Tibial nerve (tissue), 4 donors: ENCODE data around the gene NUBP2. TPM values are rescaled to one million over a fixed set of nuclear protein-coding genes. Genes with fewer than 3 reads are reported as not detected.

Experiments
- DNase-seq, 2 donors: peaks; one replicate each; pipeline ENCODE4 v3.0.0-alpha.2; 2019; ENCODE audit warnings: low spot score in 2 of 2
- H3K27ac ChIP-seq, 4 donors: fragments of 200-600 bp; sonication (generic) in 3 of 4; one replicate each; pipeline ENCODE4 v1.5.1; 2017 to 2019; ENCODE audit warnings: mild to moderate bottlenecking in 1 of 4
- H3K27me3 ChIP-seq, 2 donors: fragments of 200-600 bp; sonication (generic) in 1 of 2; one replicate each; pipeline versions ENCODE4 v1.5.1 to v1.6.0; 2017 to 2019
- H3K36me3 ChIP-seq, 3 donors: fragments of 200-600 bp; sonication (generic); one replicate each; pipeline ENCODE4 v1.5.1; 2018 to 2019
- H3K4me1 ChIP-seq, 4 donors: fragments of 200-600 bp; sonication (generic) in 3 of 4; one replicate each; pipeline ENCODE4 v1.5.1; 2017 to 2019
- H3K4me3 ChIP-seq, 4 donors: fragments of 200-600 bp; sonication (generic) in 3 of 4; one replicate each; pipeline ENCODE4 v1.5.1; 2017 to 2019; ENCODE audit warnings: mild to moderate bottlenecking in 1 of 4, moderate library complexity in 1 of 4
- H3K9me3 ChIP-seq, 4 donors: fragments of 200-600 bp; sonication (generic) in 3 of 4; one replicate each; pipeline ENCODE4 v1.5.1; 2017 to 2019
- EP300 ChIP-seq, 2 donors: sonication (generic); formaldehyde crosslinking; IDR thresholded peaks; one replicate each; pipeline ENCODE4 v1.6.1; 2017; ENCODE audit warnings: antibody characterized with exemption in 2 of 2, mild to moderate bottlenecking in 1 of 2
- POLR2A ChIP-seq, 2 donors: fragments of 450-650 bp; IDR thresholded peaks; one replicate each; pipeline ENCODE4 v1.6.1; 2017; ENCODE audit warnings: antibody characterized with exemption in 2 of 2, mild to moderate bottlenecking in 2 of 2, moderate library complexity in 2 of 2
- WGBS, 2 donors: methylation state at CpG; one replicate each; pipeline ENCODE4 v1.1.5; 2018; 5-methylcytosine and 5-hydroxymethylcytosine counted together
- total RNA-seq, 4 donors: library from RNA; depleted of rRNA; stranded (reverse); fragments of >200 nt; gene quantifications; one replicate each; pipeline ENCODE4 v1.1.0, GENCODE V29; 2016
- TF ChIP-seq, protein P1 (sequence below), 5 experiments: fragments of 200-600 bp in 3 of 5; fragments of 450-650 bp in 2 of 5; sonication (generic) in 3 of 5; IDR thresholded peaks; one replicate each; pipeline ENCODE4 v1.5.1; 2016 to 2019; ENCODE audit warnings: antibody characterized with exemption in 5 of 5, mild to moderate bottlenecking in 3 of 5, moderate library complexity in 2 of 5

The NUBP2 gene
- total RNA-seq, 4 donors from 2014 or later, result 73.5 to 93.9 (median 87.4) TPM

DNA sequence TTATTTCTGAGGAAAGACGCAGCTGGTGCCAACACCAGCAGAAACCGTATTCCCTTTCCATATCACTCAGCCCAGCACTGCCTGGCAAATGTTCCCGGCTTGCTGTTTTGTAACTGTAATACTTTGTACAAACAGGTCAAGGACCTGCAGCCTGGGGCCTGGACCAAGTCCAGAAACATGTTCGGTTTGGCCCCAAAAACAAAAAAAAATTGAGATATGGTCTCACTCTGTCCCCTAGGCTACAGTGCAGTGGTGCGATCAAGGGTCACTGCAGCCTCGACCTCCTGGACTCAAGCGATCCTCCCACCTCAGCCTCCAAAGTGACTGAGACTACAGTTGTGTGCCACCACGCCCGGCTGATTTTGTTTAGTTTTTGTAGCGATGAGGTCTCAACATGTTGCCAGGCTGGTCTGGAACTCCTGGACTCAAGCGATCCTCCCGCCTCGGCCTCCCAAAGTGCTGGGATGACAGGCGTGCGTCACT lies 42.7 kb downstream of the NUBP2 start:
- Histone ChIP-seq H3K27me3 (no peaks in the 10 kb centered on the region), H3K36me3 (peaks cover 0 to 40% (median 11%) of the 10 kb centered on the region in 3 donors), H3K27ac (peak overlapping the region in 3 of 4 donors; percentile 36 to 86 (median 78)), H3K4me1 (peaks cover 0 to 61% (median 23%) of the 10 kb centered on the region in 4 donors), H3K9me3 (no peaks in the 10 kb centered on the region), H3K4me3 (peak overlapping the region; percentile 42 to 69 (median 57))
- 70 to 73% methylated on average over 15 of the region's 15 CpGs for WGBS, 2 donors
- no peak for DNase-seq
- TF ChIP-seq EP300 (IDR thresholded peaks at IDR 0.05) (no peak), POLR2A (IDR thresholded peaks at IDR 0.05) (no peak)
- TF ChIP-seq, protein P1, sequence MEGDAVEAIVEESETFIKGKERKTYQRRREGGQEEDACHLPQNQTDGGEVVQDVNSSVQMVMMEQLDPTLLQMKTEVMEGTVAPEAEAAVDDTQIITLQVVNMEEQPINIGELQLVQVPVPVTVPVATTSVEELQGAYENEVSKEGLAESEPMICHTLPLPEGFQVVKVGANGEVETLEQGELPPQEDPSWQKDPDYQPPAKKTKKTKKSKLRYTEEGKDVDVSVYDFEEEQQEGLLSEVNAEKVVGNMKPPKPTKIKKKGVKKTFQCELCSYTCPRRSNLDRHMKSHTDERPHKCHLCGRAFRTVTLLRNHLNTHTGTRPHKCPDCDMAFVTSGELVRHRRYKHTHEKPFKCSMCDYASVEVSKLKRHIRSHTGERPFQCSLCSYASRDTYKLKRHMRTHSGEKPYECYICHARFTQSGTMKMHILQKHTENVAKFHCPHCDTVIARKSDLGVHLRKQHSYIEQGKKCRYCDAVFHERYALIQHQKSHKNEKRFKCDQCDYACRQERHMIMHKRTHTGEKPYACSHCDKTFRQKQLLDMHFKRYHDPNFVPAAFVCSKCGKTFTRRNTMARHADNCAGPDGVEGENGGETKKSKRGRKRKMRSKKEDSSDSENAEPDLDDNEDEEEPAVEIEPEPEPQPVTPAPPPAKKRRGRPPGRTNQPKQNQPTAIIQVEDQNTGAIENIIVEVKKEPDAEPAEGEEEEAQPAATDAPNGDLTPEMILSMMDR (IDR thresholded peaks at IDR 0.05), result no peak

DNA sequence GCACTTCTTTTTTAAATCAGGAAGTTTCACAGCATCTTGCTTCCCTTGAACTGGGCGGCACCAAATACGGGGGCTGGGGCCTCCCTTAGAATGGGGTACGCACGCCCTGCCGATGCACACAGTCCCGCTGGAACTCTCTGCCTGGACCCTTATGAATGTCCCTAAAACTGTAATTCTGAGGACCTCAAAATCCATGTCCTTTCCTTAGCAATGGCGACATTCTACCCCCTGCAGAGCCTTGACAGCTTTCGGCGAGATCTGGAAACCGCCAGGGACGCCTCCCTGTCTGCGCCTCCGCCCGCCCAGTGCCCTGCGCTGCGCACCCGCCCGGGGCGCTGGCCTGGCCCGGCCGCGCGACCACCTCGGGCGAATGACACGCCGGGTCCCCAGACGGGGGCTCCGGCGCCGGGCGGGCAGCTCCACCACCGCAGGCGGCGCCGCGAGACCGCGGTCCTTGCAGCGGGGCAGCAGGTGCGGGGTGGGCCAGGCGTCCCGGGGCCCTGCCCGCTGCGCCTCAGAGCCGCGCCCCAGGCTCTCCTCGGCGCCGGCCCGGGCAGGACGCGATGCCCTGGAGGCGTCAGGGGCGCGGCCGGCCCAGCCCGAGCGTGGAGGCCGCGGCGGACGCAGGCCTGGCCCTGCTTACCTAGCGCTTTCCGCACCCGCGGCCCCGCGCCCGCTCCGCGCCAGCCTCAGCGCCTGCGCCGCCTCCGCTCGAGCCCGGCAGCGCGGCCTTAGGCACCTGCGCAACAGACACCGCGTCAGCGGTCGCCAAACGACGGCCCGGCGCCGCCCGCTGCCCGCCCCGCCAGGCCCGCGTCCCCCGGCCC lies 43.3 kb downstream of the NUBP2 start:
- Histone ChIP-seq H3K4me3 (peak overlapping the region; percentile 42 to 69 (median 57)), H3K27ac (peak overlapping the region in 3 of 4 donors; percentile 36 to 86 (median 81)), H3K9me3 (no peaks in the 10 kb centered on the region), H3K4me1 (peaks cover 0 to 63% (median 23%) of the 10 kb centered on the region in 4 donors), H3K36me3 (peaks cover 0 to 40% (median 11%) of the 10 kb centered on the region in 3 donors), H3K27me3 (no peaks in the 10 kb centered on the region)
- TF ChIP-seq, protein P1 (IDR thresholded peaks at IDR 0.05), result no peak
- TF ChIP-seq POLR2A (IDR thresholded peaks at IDR 0.05) (no peak), EP300 (IDR thresholded peaks at IDR 0.05) (no peak)
- DNase-seq, result no peak
- WGBS, 2 donors, result 3 to 5% methylated on average over 41 to 53 of the region's 96 CpGs

- WGBS, 2 donors, result 1% methylated on average over 27 to 73 of the region's 104 CpGs
- DNase-seq, result peak; percentile 88 to 92
- peak; percentile 75 to 98 for TF ChIP-seq EP300 (IDR thresholded peaks at IDR 0.05)
- TF ChIP-seq POLR2A (IDR thresholded peaks at IDR 0.05), result peak in 1 of 2 donors; percentile 16
- TF ChIP-seq, protein P1 (IDR thresholded peaks at IDR 0.05), result peak in 2 of 5 experiments; percentile 23 to 72
- peaks cover 0 to 63% (median 23%) of the 10 kb centered on the region in 4 donors for H3K4me1 ChIP-seq
- H3K36me3 ChIP-seq, result peaks cover 0 to 40% (median 10%) of the 10 kb centered on the region in 3 donors
- peak within 1 kb of the TSS; percentile 59 to 77 (median 71) for H3K4me3 ChIP-seq
- H3K27ac ChIP-seq, result peak within 1 kb of the TSS; percentile 22 to 86 (median 75)
- no peaks in the 10 kb centered on the region for H3K9me3 ChIP-seq
- H3K27me3 ChIP-seq, result no peaks in the 10 kb centered on the region
Observed at GRCh38 chr16:1826691-1827573, 44.2 kb downstream of the NUBP2 start, which contains the start of the genes FAHD1 and HAGH. Gene FAHD1 (plus strand): TSS chr16:1827206. CDS start chr16:1827239, 33 bp downstream. Gene HAGH (minus strand): TSS chr16:1826825. CDS start chr16:1826787, 38 bp downstream.

DNA sequence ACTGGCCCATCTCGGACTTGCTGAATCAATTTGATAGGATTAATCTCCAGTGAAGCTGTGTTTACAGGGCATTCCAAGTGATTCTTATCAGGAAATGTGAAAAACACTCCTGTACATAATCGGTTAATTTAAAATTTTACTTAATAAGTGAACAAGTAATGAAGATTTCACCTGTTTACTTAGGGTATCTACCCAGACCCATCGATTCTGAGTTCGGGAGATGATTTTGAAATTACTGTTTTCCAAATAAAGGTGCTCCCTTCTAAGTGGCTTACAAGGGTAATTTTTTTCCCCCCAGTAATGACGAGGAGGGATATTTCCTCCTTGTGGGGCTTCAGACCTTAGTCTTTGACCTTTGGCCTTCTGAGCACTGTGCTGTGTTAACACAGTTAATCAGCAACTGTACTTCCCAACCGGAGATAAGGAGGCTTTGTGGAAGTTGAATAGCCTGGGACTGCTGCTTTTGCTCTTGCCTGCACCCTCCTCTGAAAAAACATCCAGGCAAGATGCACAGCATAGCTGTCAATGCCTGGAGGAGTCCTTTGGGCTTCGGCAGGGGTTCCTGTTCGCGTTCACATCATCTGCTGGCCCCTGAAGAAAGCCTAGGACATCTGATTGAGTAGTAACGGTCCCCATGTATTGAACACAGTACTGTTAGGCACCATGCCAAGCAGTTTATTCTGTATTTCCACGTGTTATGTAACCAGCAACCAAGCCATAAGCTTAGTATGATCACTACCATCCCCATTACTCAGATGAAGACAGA lies 46.1 kb downstream of the NUBP2 start:
- no peak overlapping the region for H3K4me3 ChIP-seq
- 73 to 75% methylated on average over 11 of the region's 11 CpGs for WGBS, 2 donors

More for the DNA sequence above, 46.1 kb downstream of the NUBP2 start:
- no peaks in the 10 kb centered on the region for H3K9me3 ChIP-seq
- H3K4me1 ChIP-seq, result peaks cover 0 to 53% (median 22%) of the 10 kb centered on the region in 4 donors
- H3K36me3 ChIP-seq, result peaks cover 0 to 43% (median 0%) of the 10 kb centered on the region in 3 donors
- H3K27ac ChIP-seq, result no peak overlapping the region
- TF ChIP-seq, protein P1 (IDR thresholded peaks at IDR 0.05), result no peak
- TF ChIP-seq POLR2A (IDR thresholded peaks at IDR 0.05), result no peak
- no peak for TF ChIP-seq EP300 (IDR thresholded peaks at IDR 0.05)
- no peak for DNase-seq
- H3K27me3 ChIP-seq, result no peaks in the 10 kb centered on the region
